HEK293 (cell line): ENCODE measurements around the gene RNASEH2A.

Experiments
- CTCF ChIA-PET: fragments of 350-600 bp; formaldehyde crosslinking; extraction: SDS; loops from one replicate; lab custom pipeline; 2021; ENCODE audit warnings: antibody characterized with exemption; lab: Yijun Ruan, JAX
- POLR2A ChIA-PET: fragments of 300-600 bp; formaldehyde crosslinking; extraction: SDS; loops from one replicate; lab custom pipeline; 2020; ENCODE audit warnings: antibody characterized with exemption, inconsistent platforms; lab: Yijun Ruan, JAX
- H3K27ac ChIP-seq: fragments of 200-500 bp; sonication (Bioruptor generic); 2 replicates; pipeline ENCODE4 v1.5.1; 2014; ENCODE audit warnings: low read depth, low read length, control low read depth, inconsistent platforms; ENCODE audit errors: extremely low read depth
- H3K36me3 ChIP-seq, 2 experiments: fragments of 200-500 bp in 1 of 2; sonication (Bioruptor generic) in 1 of 2; 1 replicate in 1 of 2; 2 replicates in 1 of 2; pipeline ENCODE4 v1.5.1; 2014 to 2017; ENCODE audit warnings: inconsistent platforms in 2 of 2, low read length in 2 of 2; ENCODE audit not compliant: control insufficient read depth in 2 of 2, insufficient read depth in 1 of 2
- H3K4me1 ChIP-seq: fragments of 200-500 bp; sonication (Bioruptor generic); 2 replicates; pipeline ENCODE4 v1.5.1; 2014; ENCODE audit warnings: mild to moderate bottlenecking, low read length, inconsistent platforms; ENCODE audit not compliant: control insufficient read depth, insufficient read depth
- H3K4me3 ChIP-seq: 2 replicates; pipeline ENCODE4 v1.5.1; 2011; ENCODE audit warnings: low read depth, mild to moderate bottlenecking, control low read depth, low read length, moderate library complexity
- H3K9me3 ChIP-seq: fragments of 200-500 bp; sonication (Bioruptor generic); 2 replicates; pipeline ENCODE4 v1.5.1; 2014; ENCODE audit warnings: low read depth, low read length, inconsistent platforms; ENCODE audit not compliant: control insufficient read depth, insufficient read depth
- SETDB1 ChIP-seq: IDR thresholded peaks from one replicate; pipeline ENCODE4 v1.6.1; 2017; ENCODE audit warnings: mild to moderate bottlenecking, low read length, moderate library complexity, mixed read lengths; ENCODE audit not compliant: insufficient read length
- ZIC2 ChIP-seq: fragments of 450-650 bp; formaldehyde crosslinking; IDR thresholded peaks from 2 replicates; pipeline ENCODE4 v1.5.1; 2016; ENCODE audit warnings: missing biosample characterization, missing genetic modification characterization
- ZNF16 ChIP-seq: fragments of 450-650 bp; formaldehyde crosslinking; IDR thresholded peaks from 2 replicates; pipeline ENCODE4 v1.5.1; 2016; ENCODE audit warnings: low read depth, missing biosample characterization, missing genetic modification characterization
- ZNF335 ChIP-seq: fragments of 450-650 bp; formaldehyde crosslinking; conservative IDR thresholded peaks from 2 replicates; pipeline ENCODE4 v1.5.1; 2016; ENCODE audit warnings: missing biosample characterization, missing genetic modification characterization
- ZNF596 ChIP-seq: fragments of 450-650 bp; IDR thresholded peaks from 2 replicates; pipeline ENCODE4 v1.5.0; 2018; ENCODE audit warnings: missing biosample characterization, mild to moderate bottlenecking, missing genetic modification characterization, moderate library complexity
- ZNF654 ChIP-seq: fragments of 450-650 bp; formaldehyde crosslinking; IDR thresholded peaks from 2 replicates; pipeline ENCODE4 v1.5.1; 2016; ENCODE audit warnings: low read depth, missing biosample characterization, missing genetic modification characterization
- ZNF707 ChIP-seq: fragments of 450-650 bp; formaldehyde crosslinking; IDR thresholded peaks from 2 replicates; pipeline ENCODE4 v1.5.1; 2016; ENCODE audit warnings: missing biosample characterization, missing genetic modification characterization
- TF ChIP-seq, protein P1 (sequence below): fragments of 450-650 bp; formaldehyde crosslinking; IDR thresholded peaks from 2 replicates; pipeline ENCODE4 v1.5.1; 2016; ENCODE audit warnings: missing biosample characterization, missing genetic modification characterization
- TF ChIP-seq, protein P2 (sequence below): fragments of 450-650 bp; formaldehyde crosslinking; IDR thresholded peaks from 2 replicates; pipeline ENCODE4 v1.5.1; 2016; ENCODE audit warnings: missing biosample characterization, missing genetic modification characterization
- TF ChIP-seq, protein P3 (sequence below): fragments of 450-650 bp; formaldehyde crosslinking; IDR thresholded peaks from 2 replicates; pipeline ENCODE4 v1.5.1; 2017; ENCODE audit warnings: missing biosample characterization, missing genetic modification characterization
- TF ChIP-seq, protein P4 (sequence below): fragments of 450-650 bp; formaldehyde crosslinking; IDR thresholded peaks from 2 replicates; pipeline ENCODE4 v1.5.1; 2016; ENCODE audit warnings: missing biosample characterization, missing genetic modification characterization
- TF ChIP-seq, protein P5 (sequence below): fragments of 450-650 bp; formaldehyde crosslinking; IDR thresholded peaks from 2 replicates; pipeline ENCODE4 v1.5.1; 2017; ENCODE audit warnings: missing biosample characterization, missing genetic modification characterization

The RNASEH2A gene

DNA sequence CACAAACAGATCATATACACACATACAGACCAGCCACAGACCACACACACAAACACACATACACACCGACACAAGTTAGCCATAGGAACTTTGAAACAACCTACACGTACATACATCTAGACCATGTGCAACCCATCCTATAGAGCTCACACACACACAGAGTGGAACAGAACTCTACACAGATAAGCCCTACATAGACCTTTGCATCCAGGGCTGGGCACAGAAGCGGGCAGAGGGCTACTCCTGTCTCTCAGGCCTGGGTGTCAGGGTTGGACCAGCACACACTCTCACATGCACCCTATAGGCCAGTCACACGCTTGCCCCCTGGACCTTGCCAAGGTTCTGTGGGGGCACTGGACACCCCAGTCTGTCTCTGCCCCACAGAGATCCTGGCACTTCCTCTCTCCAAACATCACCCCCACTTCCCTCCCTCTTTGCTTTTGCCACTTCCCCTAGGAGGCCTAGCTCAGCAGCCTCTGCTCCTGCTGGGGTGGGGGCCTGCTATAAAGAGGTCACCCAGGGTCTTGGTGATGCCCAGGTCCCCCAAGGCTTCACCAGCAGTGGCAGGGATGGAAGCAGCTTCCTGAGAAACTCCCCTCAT lies 20.9 kb upstream of the RNASEH2A start (continued):
- TF ChIP-seq, protein P1, sequence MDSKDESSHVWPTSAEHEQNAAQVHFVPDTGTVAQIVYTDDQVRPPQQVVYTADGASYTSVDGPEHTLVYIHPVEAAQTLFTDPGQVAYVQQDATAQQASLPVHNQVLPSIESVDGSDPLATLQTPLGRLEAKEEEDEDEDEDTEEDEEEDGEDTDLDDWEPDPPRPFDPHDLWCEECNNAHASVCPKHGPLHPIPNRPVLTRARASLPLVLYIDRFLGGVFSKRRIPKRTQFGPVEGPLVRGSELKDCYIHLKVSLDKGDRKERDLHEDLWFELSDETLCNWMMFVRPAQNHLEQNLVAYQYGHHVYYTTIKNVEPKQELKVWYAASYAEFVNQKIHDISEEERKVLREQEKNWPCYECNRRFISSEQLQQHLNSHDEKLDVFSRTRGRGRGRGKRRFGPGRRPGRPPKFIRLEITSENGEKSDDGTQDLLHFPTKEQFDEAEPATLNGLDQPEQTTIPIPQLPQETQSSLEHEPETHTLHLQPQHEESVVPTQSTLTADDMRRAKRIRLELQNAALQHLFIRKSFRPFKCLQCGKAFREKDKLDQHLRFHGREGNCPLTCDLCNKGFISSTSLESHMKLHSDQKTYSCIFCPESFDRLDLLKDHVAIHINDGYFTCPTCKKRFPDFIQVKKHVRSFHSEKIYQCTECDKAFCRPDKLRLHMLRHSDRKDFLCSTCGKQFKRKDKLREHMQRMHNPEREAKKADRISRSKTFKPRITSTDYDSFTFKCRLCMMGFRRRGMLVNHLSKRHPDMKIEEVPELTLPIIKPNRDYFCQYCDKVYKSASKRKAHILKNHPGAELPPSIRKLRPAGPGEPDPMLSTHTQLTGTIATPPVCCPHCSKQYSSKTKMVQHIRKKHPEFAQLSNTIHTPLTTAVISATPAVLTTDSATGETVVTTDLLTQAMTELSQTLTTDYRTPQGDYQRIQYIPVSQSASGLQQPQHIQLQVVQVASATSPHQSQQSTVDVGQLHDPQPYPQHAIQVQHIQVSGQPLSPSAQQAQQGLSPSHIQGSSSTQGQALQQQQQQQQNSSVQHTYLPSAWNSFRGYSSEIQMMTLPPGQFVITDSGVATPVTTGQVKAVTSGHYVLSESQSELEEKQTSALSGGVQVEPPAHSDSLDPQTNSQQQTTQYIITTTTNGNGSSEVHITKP (tag by site-specific recombination): 0 out of 2 replicates have a peak, but pooled peaks have one; percentile 10
- TF ChIP-seq ZIC2: peak; percentile 66

DNA sequence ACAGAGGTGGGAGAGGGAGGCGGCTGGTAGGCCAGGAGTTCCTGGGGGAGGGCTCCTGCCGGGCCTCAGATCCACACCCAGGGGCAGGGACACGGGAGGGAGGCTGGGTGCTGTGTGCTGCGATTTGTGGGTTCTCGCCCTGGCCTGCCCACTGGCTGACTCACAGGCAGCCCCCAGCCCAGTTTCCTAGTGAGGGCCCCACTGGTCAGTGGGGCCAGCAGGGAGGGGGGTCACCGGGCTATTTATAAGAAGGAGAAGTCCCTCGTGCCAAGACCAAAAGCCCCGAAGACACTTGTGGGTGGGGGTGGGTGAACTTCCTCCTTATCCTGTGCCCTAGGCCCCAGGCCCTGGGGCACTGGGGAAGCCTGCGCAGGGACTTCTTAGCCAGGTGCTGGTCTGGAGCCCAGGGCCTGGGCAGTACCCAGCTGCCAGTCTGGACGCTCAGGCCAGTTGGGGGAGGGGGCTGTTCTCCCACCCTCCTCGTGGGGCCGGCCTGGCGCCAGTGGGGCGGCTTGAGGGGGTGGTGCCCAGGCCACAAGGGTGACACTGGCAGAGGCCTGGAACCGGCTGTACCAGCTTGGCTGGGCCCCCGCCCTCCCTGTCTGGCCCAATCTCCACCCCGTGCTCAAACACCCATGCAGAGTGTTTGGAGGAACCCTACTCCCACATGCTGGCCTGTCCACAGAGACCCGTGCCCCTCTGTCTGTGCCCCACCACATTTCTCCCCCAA lies 20.1 kb upstream of the RNASEH2A start:
- Histone ChIP-seq H3K4me3 (no peak overlapping the region), H3K9me3 (no peaks in the 10 kb centered on the region), H3K36me3 (no peaks in the 10 kb centered on the region), H3K4me1 (peaks cover 19% of the 10 kb centered on the region), H3K27ac (no peak overlapping the region)
- CTCF ChIA-PET: interaction anchor here (3.3 to 3.4 kb wide), 2 partner anchors 9 to 26 kb away, joined by 11 to 20 read pairs; no protein-coding TSS in a partner anchor
- TF ChIP-seq, protein P2, sequence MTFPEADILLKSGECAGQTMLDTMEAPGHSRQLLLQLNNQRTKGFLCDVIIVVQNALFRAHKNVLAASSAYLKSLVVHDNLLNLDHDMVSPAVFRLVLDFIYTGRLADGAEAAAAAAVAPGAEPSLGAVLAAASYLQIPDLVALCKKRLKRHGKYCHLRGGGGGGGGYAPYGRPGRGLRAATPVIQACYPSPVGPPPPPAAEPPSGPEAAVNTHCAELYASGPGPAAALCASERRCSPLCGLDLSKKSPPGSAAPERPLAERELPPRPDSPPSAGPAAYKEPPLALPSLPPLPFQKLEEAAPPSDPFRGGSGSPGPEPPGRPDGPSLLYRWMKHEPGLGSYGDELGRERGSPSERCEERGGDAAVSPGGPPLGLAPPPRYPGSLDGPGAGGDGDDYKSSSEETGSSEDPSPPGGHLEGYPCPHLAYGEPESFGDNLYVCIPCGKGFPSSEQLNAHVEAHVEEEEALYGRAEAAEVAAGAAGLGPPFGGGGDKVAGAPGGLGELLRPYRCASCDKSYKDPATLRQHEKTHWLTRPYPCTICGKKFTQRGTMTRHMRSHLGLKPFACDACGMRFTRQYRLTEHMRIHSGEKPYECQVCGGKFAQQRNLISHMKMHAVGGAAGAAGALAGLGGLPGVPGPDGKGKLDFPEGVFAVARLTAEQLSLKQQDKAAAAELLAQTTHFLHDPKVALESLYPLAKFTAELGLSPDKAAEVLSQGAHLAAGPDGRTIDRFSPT: peak; percentile 52; the same call in 1 of the 2 replicates
- no peak for TF ChIP-seq ZNF654 (tag by site-specific recombination)
- POLR2A ChIA-PET: interaction anchor here (1.1 to 1.7 kb wide), 2 partner anchors 52 to 108 kb away, joined by 4 read pairs; partner anchors contain the start of gene TRIR

DNA sequence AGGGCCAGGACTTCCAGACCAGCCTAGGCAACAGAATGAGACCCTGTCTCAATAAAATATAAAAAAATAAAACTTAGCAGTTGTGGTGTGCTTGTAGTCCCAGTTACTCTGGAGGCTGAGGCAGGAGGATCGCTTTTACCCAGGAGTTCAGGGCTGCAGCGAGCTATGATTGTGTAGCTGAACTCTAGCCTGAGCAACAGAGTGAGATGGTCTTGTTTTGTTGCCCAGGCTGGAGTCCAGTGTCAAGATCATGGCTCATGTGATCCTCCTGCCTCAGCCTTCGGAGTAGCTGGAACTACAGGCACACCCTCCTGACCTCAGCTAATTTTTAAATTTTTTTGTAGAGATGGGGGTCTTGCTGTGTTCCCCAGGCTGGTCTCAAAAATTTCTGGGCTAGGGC lies 19.4 kb upstream of the RNASEH2A start:
- no peak overlapping the region for H3K27ac ChIP-seq
- no peak for TF ChIP-seq ZNF596 (tag by site-specific recombination)
- TF ChIP-seq SETDB1: no peak
- TF ChIP-seq, protein P3, sequence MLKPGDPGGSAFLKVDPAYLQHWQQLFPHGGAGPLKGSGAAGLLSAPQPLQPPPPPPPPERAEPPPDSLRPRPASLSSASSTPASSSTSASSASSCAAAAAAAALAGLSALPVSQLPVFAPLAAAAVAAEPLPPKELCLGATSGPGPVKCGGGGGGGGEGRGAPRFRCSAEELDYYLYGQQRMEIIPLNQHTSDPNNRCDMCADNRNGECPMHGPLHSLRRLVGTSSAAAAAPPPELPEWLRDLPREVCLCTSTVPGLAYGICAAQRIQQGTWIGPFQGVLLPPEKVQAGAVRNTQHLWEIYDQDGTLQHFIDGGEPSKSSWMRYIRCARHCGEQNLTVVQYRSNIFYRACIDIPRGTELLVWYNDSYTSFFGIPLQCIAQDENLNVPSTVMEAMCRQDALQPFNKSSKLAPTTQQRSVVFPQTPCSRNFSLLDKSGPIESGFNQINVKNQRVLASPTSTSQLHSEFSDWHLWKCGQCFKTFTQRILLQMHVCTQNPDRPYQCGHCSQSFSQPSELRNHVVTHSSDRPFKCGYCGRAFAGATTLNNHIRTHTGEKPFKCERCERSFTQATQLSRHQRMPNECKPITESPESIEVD (tag by site-specific recombination): no peak
- no peak for TF ChIP-seq ZNF16 (tag by site-specific recombination)
- TF ChIP-seq, protein P4, sequence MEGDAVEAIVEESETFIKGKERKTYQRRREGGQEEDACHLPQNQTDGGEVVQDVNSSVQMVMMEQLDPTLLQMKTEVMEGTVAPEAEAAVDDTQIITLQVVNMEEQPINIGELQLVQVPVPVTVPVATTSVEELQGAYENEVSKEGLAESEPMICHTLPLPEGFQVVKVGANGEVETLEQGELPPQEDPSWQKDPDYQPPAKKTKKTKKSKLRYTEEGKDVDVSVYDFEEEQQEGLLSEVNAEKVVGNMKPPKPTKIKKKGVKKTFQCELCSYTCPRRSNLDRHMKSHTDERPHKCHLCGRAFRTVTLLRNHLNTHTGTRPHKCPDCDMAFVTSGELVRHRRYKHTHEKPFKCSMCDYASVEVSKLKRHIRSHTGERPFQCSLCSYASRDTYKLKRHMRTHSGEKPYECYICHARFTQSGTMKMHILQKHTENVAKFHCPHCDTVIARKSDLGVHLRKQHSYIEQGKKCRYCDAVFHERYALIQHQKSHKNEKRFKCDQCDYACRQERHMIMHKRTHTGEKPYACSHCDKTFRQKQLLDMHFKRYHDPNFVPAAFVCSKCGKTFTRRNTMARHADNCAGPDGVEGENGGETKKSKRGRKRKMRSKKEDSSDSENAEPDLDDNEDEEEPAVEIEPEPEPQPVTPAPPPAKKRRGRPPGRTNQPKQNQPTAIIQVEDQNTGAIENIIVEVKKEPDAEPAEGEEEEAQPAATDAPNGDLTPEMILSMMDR (tag by site-specific recombination): no peak
- TF ChIP-seq, protein P5, sequence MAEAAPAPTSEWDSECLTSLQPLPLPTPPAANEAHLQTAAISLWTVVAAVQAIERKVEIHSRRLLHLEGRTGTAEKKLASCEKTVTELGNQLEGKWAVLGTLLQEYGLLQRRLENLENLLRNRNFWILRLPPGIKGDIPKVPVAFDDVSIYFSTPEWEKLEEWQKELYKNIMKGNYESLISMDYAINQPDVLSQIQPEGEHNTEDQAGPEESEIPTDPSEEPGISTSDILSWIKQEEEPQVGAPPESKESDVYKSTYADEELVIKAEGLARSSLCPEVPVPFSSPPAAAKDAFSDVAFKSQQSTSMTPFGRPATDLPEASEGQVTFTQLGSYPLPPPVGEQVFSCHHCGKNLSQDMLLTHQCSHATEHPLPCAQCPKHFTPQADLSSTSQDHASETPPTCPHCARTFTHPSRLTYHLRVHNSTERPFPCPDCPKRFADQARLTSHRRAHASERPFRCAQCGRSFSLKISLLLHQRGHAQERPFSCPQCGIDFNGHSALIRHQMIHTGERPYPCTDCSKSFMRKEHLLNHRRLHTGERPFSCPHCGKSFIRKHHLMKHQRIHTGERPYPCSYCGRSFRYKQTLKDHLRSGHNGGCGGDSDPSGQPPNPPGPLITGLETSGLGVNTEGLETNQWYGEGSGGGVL (tag by site-specific recombination): no peak
- no peak for TF ChIP-seq ZNF335 (tag by site-specific recombination)
- no peak for TF ChIP-seq ZNF707 (tag by site-specific recombination)
- no peaks in the 10 kb centered on the region for H3K36me3 ChIP-seq
- no peak overlapping the region for H3K4me3 ChIP-seq
- ChIA-PET POLR2A (interaction anchor here (1.1 to 1.7 kb wide), 2 partner anchors 53 to 109 kb away, joined by 4 read pairs; partner anchors contain the start of gene TRIR), CTCF (interaction anchor here (0.6 to 3.4 kb wide), 5 partner anchors 9 to 191 kb away, joined by 3 to 20 read pairs (median 4); no protein-coding TSS in a partner anchor)
- H3K9me3 ChIP-seq: no peaks in the 10 kb centered on the region
- peaks cover 19% of the 10 kb centered on the region for H3K4me1 ChIP-seq
